Measurements from ENCODE around the gene EARS2. TPM values are rescaled to one million over a fixed set of nuclear protein-coding genes. Genes with fewer than 3 reads are reported as not detected.

Gene EARS2
- total and polyA plus RNA-seq, 9 donors: 9.5 to 29.0 (median 18.5) TPM

Other genes with a start within 250 kb of the EARS2 start
- 10 to 100 TPM; 16.5 to 21.5 (median 19.3) TPM for gene COG7, start 104.2 kb downstream of the EARS2 start, total RNA-seq
- gene COG7, start 104.2 kb downstream of the EARS2 start, polyA plus RNA-seq: 10 to 100 TPM; 13.8 to 15.1 TPM
- 100 to 1,000 TPM in 1 of 7 donors, 10 to 100 TPM in 6; 27.1 to 111 (median 83.3) TPM for gene GGA2, start 46.9 kb downstream of the EARS2 start, total RNA-seq
- 100 to 1,000 TPM in 1 of 2 donors, 10 to 100 TPM in 1; 36.3 to 141 TPM for gene GGA2, start 46.9 kb downstream of the EARS2 start, polyA plus RNA-seq
- gene UBFD1, start 377 bp upstream of the EARS2 start, total RNA-seq: 10 to 100 TPM; 45.2 to 67.4 (median 54.0) TPM
- 10 to 100 TPM; 13.8 to 55.1 TPM for gene UBFD1, start 377 bp upstream of the EARS2 start, polyA plus RNA-seq
- gene NDUFAB1, start 39.0 kb upstream of the EARS2 start, total RNA-seq: 10 to 100 TPM; 42.4 to 79.5 (median 53.6) TPM
- 10 to 100 TPM; 66.9 to 83.0 TPM for gene NDUFAB1, start 39.0 kb upstream of the EARS2 start, polyA plus RNA-seq
- 10 to 100 TPM in 4 of 7 donors, 1 to 10 TPM in 3; 6.1 to 13.7 (median 10.8) TPM for gene PALB2, start 84.0 kb upstream of the EARS2 start, total RNA-seq
- gene PALB2, start 84.0 kb upstream of the EARS2 start, polyA plus RNA-seq: 1 to 10 TPM; 7.1 to 7.3 TPM
- 10 to 100 TPM in 6 of 7 donors, 1 to 10 TPM in 1; 9.2 to 44.4 (median 34.6) TPM for gene DCTN5, start 84.1 kb upstream of the EARS2 start, total RNA-seq
- 10 to 100 TPM; 11.6 to 64.6 TPM for gene DCTN5, start 84.1 kb upstream of the EARS2 start, polyA plus RNA-seq
- gene PLK1, start 121.5 kb upstream of the EARS2 start, total RNA-seq: 1 to 10 TPM; 1.1 to 3.0 (median 1.9) TPM
- gene PLK1, start 121.5 kb upstream of the EARS2 start, polyA plus RNA-seq: 1 to 10 TPM; 1.5 to 4.7 TPM
- gene ERN2, start 155.9 kb upstream of the EARS2 start, total RNA-seq: under 1 TPM in 2 of 7 donors, not detected in 5; 0.24 to 0.26 TPM
- not detected for gene ERN2, start 155.9 kb upstream of the EARS2 start, polyA plus RNA-seq
- gene CHP2, start 197.7 kb upstream of the EARS2 start, total RNA-seq: under 1 TPM in 1 of 7 donors, not detected in 6; 0.10 TPM
- under 1 TPM; 0.05 to 0.15 TPM for gene CHP2, start 197.7 kb upstream of the EARS2 start, polyA plus RNA-seq

Measured in ovary (tissue), 9 donors.